ENCODE measurements around the gene CEP44. TPM values are rescaled to one million over a fixed set of nuclear protein-coding genes. Genes with fewer than 3 reads are reported as not detected.
"Not testable (repeated sequence)": the region's sequence is repeated elsewhere in the genome, so short reads cannot be mapped to it uniquely, and the experiment has no call there.

Gene CEP44
- polyA plus RNA-seq, 6 donors from 2014 or later: 6.9 to 15.5 (median 12.0) TPM

GRCh38 chr4:174358829-174359228 is 75.1 kb downstream of the CEP44 start:
- no peaks in the 10 kb centered on the region for H3K4me1 Mint-ChIP-seq
- peaks cover 5 to 23% (median 15%) of the 10 kb centered on the region in 3 donors for H3K27me3 Mint-ChIP-seq
- DNase-seq (no peak), ATAC-seq (ENCODE audit: low read depth in 2 of 2) (no peak)
- H3K4me3 Mint-ChIP-seq: no peak overlapping the region
- H3K36me3 Mint-ChIP-seq: no peaks in the 10 kb centered on the region
- no peak overlapping the region for H3K27ac Mint-ChIP-seq
- H3K9me3 Mint-ChIP-seq: peaks cover 0 to 2% (median 0%) of the 10 kb centered on the region in 7 donors

- ATAC-seq (ENCODE audit: low read depth in 2 of 2) (no peak), DNase-seq (no peak)
- Mint-ChIP-seq H3K4me1 (no peaks in the 10 kb centered on the region), H3K36me3 (no peaks in the 10 kb centered on the region), H3K9me3 (peaks cover 0 to 4% (median 0%) of the 10 kb centered on the region in 7 donors), H3K27me3 (peaks cover 0 to 11% (median 4%) of the 10 kb centered on the region in 3 donors), H3K4me3 (no peak overlapping the region), H3K27ac (no peak overlapping the region)
These were observed 78.6 kb downstream of the CEP44 start for GRCh38 chr4:174362340-174362739.

- ATAC-seq (ENCODE audit: low read depth in 2 of 2); H3K27ac Mint-ChIP-seq; H3K4me3 Mint-ChIP-seq; DNase-seq; H3K9me3 Mint-ChIP-seq; H3K4me1 Mint-ChIP-seq; H3K36me3 Mint-ChIP-seq: not testable (repeated sequence)
- H3K27me3 Mint-ChIP-seq: peaks cover 0 to 11% (median 4%) of the 10 kb centered on the region in 3 donors
These were observed 80.1 kb downstream of the CEP44 start for GRCh38 chr4:174363782-174364181.

GRCh38 chr4:174365018-174365587 is 81.4 kb downstream of the CEP44 start:
- no peaks in the 10 kb centered on the region for H3K27me3 Mint-ChIP-seq
- no peaks in the 10 kb centered on the region for H3K4me1 Mint-ChIP-seq
- no peak overlapping the region for H3K27ac Mint-ChIP-seq
- ATAC-seq (ENCODE audit: low read depth in 2 of 2) (no peak), DNase-seq (peak; percentile 5)
- H3K9me3 Mint-ChIP-seq: peaks cover 0 to 7% (median 0%) of the 10 kb centered on the region in 7 donors
- H3K36me3 Mint-ChIP-seq: no peaks in the 10 kb centered on the region
- H3K4me3 Mint-ChIP-seq: no peak overlapping the region

- ATAC-seq (ENCODE audit: low read depth in 2 of 2) (no peak), DNase-seq (no peak)
- H3K4me1 Mint-ChIP-seq: no peaks in the 10 kb centered on the region
- no peak overlapping the region for H3K27ac Mint-ChIP-seq
- H3K4me3 Mint-ChIP-seq: no peak overlapping the region
- peaks cover 0 to 5% (median 0%) of the 10 kb centered on the region in 3 donors for H3K27me3 Mint-ChIP-seq
- peaks cover 0 to 5% (median 0%) of the 10 kb centered on the region in 7 donors for H3K9me3 Mint-ChIP-seq
- H3K36me3 Mint-ChIP-seq: no peaks in the 10 kb centered on the region
These were observed 86.3 kb downstream of the CEP44 start for GRCh38 chr4:174369985-174370384.

GRCh38 chr4:174373821-174374220 is 90.1 kb downstream of the CEP44 start:
- ATAC-seq (ENCODE audit: low read depth in 2 of 2) (no peak), DNase-seq (no peak)
- Mint-ChIP-seq H3K4me1 (no peaks in the 10 kb centered on the region), H3K36me3 (no peaks in the 10 kb centered on the region), H3K27ac (no peak overlapping the region), H3K9me3 (no peaks in the 10 kb centered on the region), H3K27me3 (peaks cover 0 to 5% (median 0%) of the 10 kb centered on the region in 3 donors), H3K4me3 (no peak overlapping the region)

- Mint-ChIP-seq H3K27me3 (peaks cover 0 to 5% (median 0%) of the 10 kb centered on the region in 3 donors), H3K4me1 (no peaks in the 10 kb centered on the region), H3K9me3 (no peaks in the 10 kb centered on the region), H3K4me3 (no peak overlapping the region), H3K27ac (no peak overlapping the region), H3K36me3 (no peaks in the 10 kb centered on the region)
- no peak for DNase-seq
- no peak for ATAC-seq (ENCODE audit: low read depth in 2 of 2)
These were observed 91.7 kb downstream of the CEP44 start for GRCh38 chr4:174375422-174375821.

- ATAC-seq (ENCODE audit: low read depth in 2 of 2): no peak
- H3K4me1 Mint-ChIP-seq: peaks cover 0 to under 1% (median 0%) of the 10 kb centered on the region in 3 donors
These were observed 93.9 kb downstream of the CEP44 start for GRCh38 chr4:174377613-174378012.

GRCh38 chr4:174378951-174379350 is 95.2 kb downstream of the CEP44 start:
- no peak overlapping the region for H3K4me3 Mint-ChIP-seq
- ATAC-seq (ENCODE audit: low read depth in 2 of 2) (no peak), DNase-seq (no peak)
- H3K27me3 Mint-ChIP-seq: peaks cover 0 to 7% (median 5%) of the 10 kb centered on the region in 3 donors
- peaks cover 0 to 3% (median 0%) of the 10 kb centered on the region in 3 donors for H3K4me1 Mint-ChIP-seq
- no peaks in the 10 kb centered on the region for H3K9me3 Mint-ChIP-seq
- H3K27ac Mint-ChIP-seq: no peak overlapping the region
- H3K36me3 Mint-ChIP-seq: peaks cover 0 to 4% of the 10 kb centered on the region in 2 donors

More at GRCh38 chr4:174377613-174378012, 93.9 kb downstream of the CEP44 start:
- Mint-ChIP-seq H3K9me3 (no peaks in the 10 kb centered on the region), H3K27ac (no peak overlapping the region), H3K27me3 (peaks cover 0 to 5% (median 2%) of the 10 kb centered on the region in 3 donors), H3K36me3 (peaks cover 0 to 4% of the 10 kb centered on the region in 2 donors), H3K4me3 (no peak overlapping the region)
- DNase-seq: no peak

- DNase-seq; H3K27ac Mint-ChIP-seq; H3K4me1 Mint-ChIP-seq; H3K27me3 Mint-ChIP-seq; H3K4me3 Mint-ChIP-seq; ATAC-seq (ENCODE audit: low read depth in 2 of 2); H3K9me3 Mint-ChIP-seq; H3K36me3 Mint-ChIP-seq: not testable (repeated sequence)
These were observed 96.5 kb downstream of the CEP44 start for GRCh38 chr4:174380206-174380605.

- peaks cover 0 to 7% (median 0%) of the 10 kb centered on the region in 3 donors for H3K27me3 Mint-ChIP-seq
- peaks cover 0 to 4% of the 10 kb centered on the region in 2 donors for H3K36me3 Mint-ChIP-seq
- DNase-seq (no peak), ATAC-seq (ENCODE audit: low read depth in 2 of 2) (no peak)
- H3K9me3 Mint-ChIP-seq: no peaks in the 10 kb centered on the region
- H3K4me1 Mint-ChIP-seq: peaks cover 0 to 3% (median 0%) of the 10 kb centered on the region in 3 donors
- no peak overlapping the region for H3K4me3 Mint-ChIP-seq
- no peak overlapping the region for H3K27ac Mint-ChIP-seq
These were observed 97.2 kb downstream of the CEP44 start for GRCh38 chr4:174380699-174381439.

- Mint-ChIP-seq H3K9me3 (no peaks in the 10 kb centered on the region), H3K4me1 (peaks cover 0 to 3% (median 0%) of the 10 kb centered on the region in 3 donors), H3K27me3 (peaks cover 0 to 7% (median 0%) of the 10 kb centered on the region in 3 donors), H3K27ac (no peak overlapping the region), H3K4me3 (no peak overlapping the region), H3K36me3 (peaks cover 0 to 4% of the 10 kb centered on the region in 2 donors)
- no peak for DNase-seq
- no peak for ATAC-seq (ENCODE audit: low read depth in 2 of 2)
These were observed 97.7 kb downstream of the CEP44 start for GRCh38 chr4:174381440-174381800.
